H1 (cell line): Measurements from ENCODE around the gene CSF3R. TPM values are rescaled to one million over a fixed set of nuclear protein-coding genes. Genes with fewer than 3 reads are reported as not detected.

ENCODE experiments used
- CTCF ChIA-PET: fragments of 300-600 bp; sonication (Branson Sonifier 250); formaldehyde crosslinking; loops from one replicate; lab custom pipeline; 2021; ENCODE audit not compliant: partially characterized antibody; lab: Charles Lee
- POLR2A ChIA-PET: fragments of 300-600 bp; sonication (Branson Sonifier 250); formaldehyde crosslinking; loops from one replicate; lab custom pipeline; 2021; ENCODE audit warnings: inconsistent platforms; ENCODE audit not compliant: partially characterized antibody; lab: Charles Lee
- DNase-seq, 2 experiments: peaks; one replicate each; pipeline versions ENCODE4 v3.0.0 to v3.0.0-alpha.2; 2010 to 2022; ENCODE audit warnings: low spot score in 2 of 2, low read depth in 1 of 2, mixed read lengths in 1 of 2
- FAIRE-seq: peaks from 2 replicates; lab custom pipeline; 2011; peaks lifted over from hg19 to GRCh38; lab: Jason Lieb, UNC
- H2AFZ ChIP-seq: 2 replicates; pipeline ENCODE4 v1.8.1; 2012; ENCODE audit warnings: low read length, inconsistent platforms
- H2AK5ac ChIP-seq: 2 replicates; pipeline ENCODE4 v1.6.1; 2013; ENCODE audit warnings: low read depth, low read length
- H2BK120ac ChIP-seq: replicated peaks from 2 replicates; pipeline ENCODE3; 2013; ENCODE audit warnings: low read depth, low read length, inconsistent platforms
- H2BK12ac ChIP-seq: 2 replicates; pipeline ENCODE4 v1.6.1; 2013; ENCODE audit warnings: low read depth, low read length
- H2BK15ac ChIP-seq: 2 replicates; pipeline ENCODE4 v1.6.1; 2013; ENCODE audit warnings: low read length
- H2BK20ac ChIP-seq: 2 replicates; pipeline ENCODE4 v1.6.1; 2013; ENCODE audit warnings: low read length
- H2BK5ac ChIP-seq: 2 replicates; pipeline ENCODE4 v1.6.1; 2013; ENCODE audit warnings: low read depth, low read length
- H3K14ac ChIP-seq: 2 replicates; pipeline ENCODE4 v1.6.1; 2013; ENCODE audit warnings: inconsistent platforms; ENCODE audit not compliant: insufficient read length
- H3K18ac ChIP-seq: 2 replicates; pipeline ENCODE4 v1.6.1; 2013; ENCODE audit warnings: low read length; ENCODE audit errors: extremely low read depth
- H3K23ac ChIP-seq: 2 replicates; pipeline ENCODE4 v1.6.1; 2013; ENCODE audit warnings: inconsistent platforms; ENCODE audit not compliant: insufficient read length
- H3K23me2 ChIP-seq: 2 replicates; pipeline ENCODE4 v1.6.1; 2013; ENCODE audit warnings: low read depth, low read length
- H3K27ac ChIP-seq: 2 replicates; pipeline ENCODE4 v1.6.1; 2011; ENCODE audit warnings: low read depth, low read length, inconsistent platforms
- H3K27me3 ChIP-seq, 4 experiments: replicated peaks in 1 of 4; 1 replicate in 1 of 4; 2 replicates in 3 of 4; pipeline versions ENCODE4 v1.6.1 to v1.8.1; 2011 to 2013; ENCODE audit warnings: low read length in 3 of 4, mild to moderate bottlenecking in 3 of 4, inconsistent platforms in 2 of 4, mixed read lengths in 2 of 4, moderate library complexity in 1 of 4; ENCODE audit not compliant: control insufficient read depth in 3 of 4, insufficient read depth in 3 of 4; ENCODE audit errors: extremely low read depth in 1 of 4
- H3K36me3 ChIP-seq, 4 experiments: 2 replicates each; pipeline versions ENCODE4 v1.6.1 to v1.8.1; 2011 to 2013; ENCODE audit warnings: mild to moderate bottlenecking in 4 of 4, low read length in 3 of 4, moderate library complexity in 2 of 4, control low read depth in 1 of 4, inconsistent platforms in 1 of 4; ENCODE audit not compliant: insufficient read depth in 4 of 4, control insufficient read depth in 2 of 4
- H3K4ac ChIP-seq: replicated peaks from 2 replicates; pipeline ENCODE3; 2013; ENCODE audit warnings: low read length, low read depth, mixed read lengths, inconsistent platforms; ENCODE audit not compliant: insufficient read length
- H3K4me1 ChIP-seq, 4 experiments: replicated peaks in 1 of 4; 1 replicate in 1 of 4; 2 replicates in 3 of 4; pipeline versions ENCODE4 v1.6.1 to v1.8.1; 2011 to 2013; ENCODE audit warnings: low read length in 3 of 4, inconsistent platforms in 2 of 4, mixed read lengths in 1 of 4; ENCODE audit not compliant: insufficient read depth in 4 of 4, control insufficient read depth in 3 of 4
- H3K4me2 ChIP-seq, 2 experiments: 2 replicates each; pipeline versions ENCODE4 v1.6.1 to v1.8.1; 2011 to 2013; ENCODE audit warnings: low read depth in 2 of 2, low read length in 2 of 2, control low read depth in 1 of 2, inconsistent platforms in 1 of 2, mild to moderate bottlenecking in 1 of 2; ENCODE audit not compliant: insufficient read depth in 1 of 2
- H3K4me3 ChIP-seq, 4 experiments: fragments of 200-600, 300-600 bp in 1 of 4; sonication (generic), shearing (Covaris generic), sonication (Bioruptor Twin) in 1 of 4; 2 replicates each; pipeline versions ENCODE4 v1.5.1 to v1.8.1; 2011 to 2016; ENCODE audit warnings: low read length in 4 of 4, low read depth in 3 of 4, control low read depth in 2 of 4, inconsistent platforms in 2 of 4, mild to moderate bottlenecking in 2 of 4, mixed read lengths in 1 of 4, moderate library complexity in 1 of 4; ENCODE audit not compliant: insufficient read depth in 2 of 4; ENCODE audit errors: extremely low read depth in 1 of 4
- H3K56ac ChIP-seq: replicated peaks from 2 replicates; pipeline ENCODE3; 2013; ENCODE audit warnings: low read depth, mild to moderate bottlenecking, mixed read lengths, low read length, inconsistent platforms; ENCODE audit not compliant: insufficient read length
- H3K79me1 ChIP-seq: 2 replicates; pipeline ENCODE4 v1.6.1; 2013; ENCODE audit warnings: low read depth, low read length, control low read depth
- H3K79me2 ChIP-seq, 2 experiments: 2 replicates each; pipeline versions ENCODE4 v1.6.1 to v1.8.1; 2012 to 2013; ENCODE audit warnings: low read length in 2 of 2, mild to moderate bottlenecking in 2 of 2, inconsistent platforms in 1 of 2; ENCODE audit not compliant: insufficient read depth in 2 of 2, control insufficient read depth in 1 of 2
- H3K9ac ChIP-seq, 4 experiments: replicated peaks in 1 of 4; 1 replicate in 1 of 4; 2 replicates in 3 of 4; pipeline versions ENCODE4 v1.6.1 to v1.8.1; 2011 to 2013; ENCODE audit warnings: low read depth in 3 of 4, low read length in 3 of 4, control low read depth in 2 of 4, mild to moderate bottlenecking in 2 of 4, moderate library complexity in 2 of 4, inconsistent platforms in 1 of 4; ENCODE audit errors: extremely low read depth in 1 of 4
- H3K9me3 ChIP-seq, 2 experiments: 2 replicates each; pipeline versions ENCODE4 v1.6.1 to v1.8.1; 2012 to 2013; ENCODE audit warnings: mild to moderate bottlenecking in 2 of 2, moderate library complexity in 2 of 2, control low read depth in 1 of 2, inconsistent platforms in 1 of 2, low read depth in 1 of 2, low read length in 1 of 2, mixed read lengths in 1 of 2; ENCODE audit not compliant: insufficient read depth in 2 of 2
- H4K20me1 ChIP-seq, 2 experiments: replicated peaks in 1 of 2; 2 replicates each; pipeline versions ENCODE3 to v1.8.1; 2011 to 2013; ENCODE audit warnings: inconsistent platforms in 2 of 2, low read length in 2 of 2, mild to moderate bottlenecking in 1 of 2; ENCODE audit not compliant: insufficient read depth in 2 of 2, control insufficient read depth in 1 of 2
- H4K5ac ChIP-seq: 2 replicates; pipeline ENCODE4 v1.6.1; 2013; ENCODE audit warnings: low read length, low read depth, mixed read lengths, inconsistent platforms; ENCODE audit not compliant: insufficient read length
- H4K8ac ChIP-seq: 2 replicates; pipeline ENCODE4 v1.8.0; 2013; ENCODE audit warnings: mild to moderate bottlenecking, moderate library complexity, low read length, inconsistent platforms; ENCODE audit not compliant: insufficient read depth; ENCODE audit errors: extremely low read depth
- H4K91ac ChIP-seq: replicated peaks from 2 replicates; pipeline ENCODE3; 2013; ENCODE audit warnings: low read length, mixed read lengths, inconsistent platforms; ENCODE audit not compliant: insufficient read length
- JUN ChIP-seq: IDR thresholded peaks from 2 replicates; pipeline ENCODE4 v1.6.1; 2011; ENCODE audit warnings: low read depth, mild to moderate bottlenecking, improper control_type of control experiment, low read length
- POU5F1 ChIP-seq: IDR thresholded peaks from 2 replicates; pipeline ENCODE4 v1.6.1; 2011; ENCODE audit warnings: low read depth, mild to moderate bottlenecking, low read length, moderate library complexity
- TBP ChIP-seq: IDR thresholded peaks from 2 replicates; pipeline ENCODE4 v1.6.1; 2011; ENCODE audit warnings: low read depth, low read length, improper control_type of control experiment
- USF2 ChIP-seq: IDR thresholded peaks from 2 replicates; pipeline ENCODE4 v1.6.1; 2011; ENCODE audit warnings: low read length, improper control_type of control experiment
- WGBS, 2 experiments: shearing (Covaris generic) in 1 of 2; methylation state at CpG; one replicate each; pipeline versions ENCODE4 v1.1.6 to v1.1.7; 2013 to 2015; ENCODE audit warnings: low lambda C conversion rate in 2 of 2, mixed read lengths in 2 of 2, inconsistent platforms in 1 of 2, low coverage in 1 of 2, missing lambda C conversion rate in 1 of 2; ENCODE audit not compliant: insufficient replicate concordance in 2 of 2, insufficient coverage in 1 of 2, insufficient read length in 1 of 2; ENCODE audit errors: extremely low coverage in 1 of 2, missing lambda C conversion rate in 1 of 2; 5-methylcytosine and 5-hydroxymethylcytosine counted together
- polyA plus RNA-seq, 7 experiments: library from polyadenylated mRNA; depleted of rRNA in 3 of 7; stranded (reverse) in 5 of 7; unstranded in 2 of 7; fragments of >200 nt in 5 of 7; fragments of 200-250 nt in 2 of 7; gene quantifications; 1 replicate in 5 of 7; 2 replicates in 1 of 7; 4 replicates in 1 of 7; pipeline versions ENCODE4 v1.2.1 to v1.2.3, GENCODE V29; 2011 to 2013; ENCODE audit warnings: missing spikeins in 2 of 7, mixed read lengths in 2 of 7
- total RNA-seq: library from RNA; stranded (reverse); fragmentation: NEBNext Ultra II Directional; extraction: Animal tissue kit (Norgen Biotek cat#: 25700); gene quantifications from 2 replicates; pipeline ENCODE4 v1.2.1, GENCODE V29; 2021

Gene CSF3R
- total and polyA plus RNA-seq, 2 of the 8 experiments (the other 6 are each of a cell fraction or from before 2014, with no cell fraction given), result not detected

GRCh38 chr1:36479505-36480051 lies 3.1 kb downstream of the CSF3R start:
- H4K91ac ChIP-seq, result no peak overlapping the region
- no peaks in the 10 kb centered on the region for H3K79me2 ChIP-seq
- no peak overlapping the region for H2AFZ ChIP-seq
- H3K4me2 ChIP-seq, result no peak overlapping the region
- no peak overlapping the region for H4K8ac ChIP-seq
- H3K79me1 ChIP-seq, result no peaks in the 10 kb centered on the region
- FAIRE-seq (no peak), DNase-seq (no peak)
- peaks cover 0 to 2% (median 0%) of the 10 kb centered on the region in 4 experiments; a peak in 2 of 7 replicates for H3K4me1 ChIP-seq
- ChIA-PET POLR2A (interaction anchor here (1.3 to 1.6 kb wide), 2 partner anchors 9 to 16 kb away, joined by 5 to 10 read pairs; partner anchors contain the start of gene MRPS15), CTCF (interaction anchor here (0.7 to 1.8 kb wide), 4 partner anchors 12 to 1511 kb away, joined by 3 to 5 read pairs (median 4); no protein-coding TSS in a partner anchor)
- H3K14ac ChIP-seq, result no peak overlapping the region
- H3K9ac ChIP-seq, result no peak overlapping the region
- no peak overlapping the region for H2BK12ac ChIP-seq
- H3K27ac ChIP-seq, result no peak overlapping the region
- H3K27me3 ChIP-seq, result no peaks in the 10 kb centered on the region
- H3K9me3 ChIP-seq, result no peaks in the 10 kb centered on the region
- H2BK20ac ChIP-seq, result no peak overlapping the region
- TF ChIP-seq JUN (no peak), USF2 (no peak), TBP (no peak), POU5F1 (no peak)
- H4K5ac ChIP-seq, result no peak overlapping the region
- H3K4me3 ChIP-seq, result no peak overlapping the region
- H3K23me2 ChIP-seq, result no peaks in the 10 kb centered on the region
- 84% methylated on average over 2 of the region's 2 CpGs; no CpG with 5 or more reads in 1 of the 2 experiments for WGBS, 2 experiments
- H2AK5ac ChIP-seq, result no peak overlapping the region
- no peak overlapping the region for H2BK15ac ChIP-seq
- no peaks in the 10 kb centered on the region for H4K20me1 ChIP-seq
- no peak overlapping the region for H3K18ac ChIP-seq
- no peak overlapping the region for H3K4ac ChIP-seq
- no peak overlapping the region for H3K23ac ChIP-seq
- H3K56ac ChIP-seq, result no peak overlapping the region
- no peak overlapping the region for H2BK120ac ChIP-seq
- H3K36me3 ChIP-seq, result no peaks in the 10 kb centered on the region
- H2BK5ac ChIP-seq, result no peak overlapping the region
